Measurements from ENCODE around the gene MITF. TPM values are rescaled to one million over a fixed set of nuclear protein-coding genes. Genes with fewer than 3 reads are reported as not detected.

The MITF gene
- total RNA-seq, 1 donor, result 30.2 TPM

DNA sequence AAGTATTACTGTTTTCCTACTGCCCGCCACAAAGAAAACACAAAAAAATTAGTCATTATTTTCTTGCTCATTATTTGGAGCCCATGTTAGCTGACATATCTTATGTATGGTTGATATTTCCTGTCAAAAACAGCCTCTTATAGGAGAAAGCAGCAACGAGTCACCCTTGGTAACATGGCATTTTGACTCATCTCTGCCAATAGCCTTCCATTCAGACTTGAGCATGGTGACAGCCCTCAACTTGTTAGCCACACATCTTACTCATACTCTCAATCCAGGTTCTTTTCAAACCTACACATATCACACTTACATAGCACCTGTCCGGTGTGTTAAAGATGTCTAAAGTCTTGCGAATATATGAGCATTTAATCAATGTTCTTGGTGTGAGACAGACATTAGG lies 150.8 kb downstream of the MITF start:
- no peak for DNase-seq (ENCODE audit: low read depth)
- TF ChIP-seq, protein P1, sequence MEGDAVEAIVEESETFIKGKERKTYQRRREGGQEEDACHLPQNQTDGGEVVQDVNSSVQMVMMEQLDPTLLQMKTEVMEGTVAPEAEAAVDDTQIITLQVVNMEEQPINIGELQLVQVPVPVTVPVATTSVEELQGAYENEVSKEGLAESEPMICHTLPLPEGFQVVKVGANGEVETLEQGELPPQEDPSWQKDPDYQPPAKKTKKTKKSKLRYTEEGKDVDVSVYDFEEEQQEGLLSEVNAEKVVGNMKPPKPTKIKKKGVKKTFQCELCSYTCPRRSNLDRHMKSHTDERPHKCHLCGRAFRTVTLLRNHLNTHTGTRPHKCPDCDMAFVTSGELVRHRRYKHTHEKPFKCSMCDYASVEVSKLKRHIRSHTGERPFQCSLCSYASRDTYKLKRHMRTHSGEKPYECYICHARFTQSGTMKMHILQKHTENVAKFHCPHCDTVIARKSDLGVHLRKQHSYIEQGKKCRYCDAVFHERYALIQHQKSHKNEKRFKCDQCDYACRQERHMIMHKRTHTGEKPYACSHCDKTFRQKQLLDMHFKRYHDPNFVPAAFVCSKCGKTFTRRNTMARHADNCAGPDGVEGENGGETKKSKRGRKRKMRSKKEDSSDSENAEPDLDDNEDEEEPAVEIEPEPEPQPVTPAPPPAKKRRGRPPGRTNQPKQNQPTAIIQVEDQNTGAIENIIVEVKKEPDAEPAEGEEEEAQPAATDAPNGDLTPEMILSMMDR (IDR thresholded peaks at IDR 0.05; ENCODE audit: insufficient read depth, low read depth, low read length), result no peak
- no peak overlapping the region for H3K4me3 ChIP-seq (ENCODE audit: low read depth, low read length)

- TF ChIP-seq, protein P1 (IDR thresholded peaks at IDR 0.05; ENCODE audit: insufficient read depth, low read depth, low read length), result no peak
- DNase-seq (ENCODE audit: low read depth), result peak; percentile 8
- H3K4me3 ChIP-seq (ENCODE audit: low read depth, low read length), result no peak overlapping the region
These were observed 151.4 kb downstream of the MITF start for GRCh38 chr3:69890691-69891090.

DNA sequence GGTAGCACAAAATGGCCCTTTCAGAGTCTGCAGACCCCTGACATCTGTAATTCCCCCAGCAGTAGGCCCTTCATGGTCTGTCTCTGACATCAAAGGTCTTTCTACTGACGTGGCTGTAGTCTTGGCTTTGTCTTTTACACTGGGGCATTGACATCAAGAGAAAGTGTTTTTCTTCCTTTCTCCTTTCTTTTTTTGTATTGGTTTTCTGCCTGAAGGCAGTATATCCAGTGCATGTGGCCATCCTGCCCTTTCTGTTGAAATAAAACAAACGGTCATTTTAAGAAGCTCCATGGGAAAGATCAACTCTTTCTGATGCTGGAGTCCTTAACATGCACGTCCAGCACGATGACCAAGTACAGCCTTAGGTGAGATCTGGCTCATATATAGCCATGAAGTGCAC lies 153.4 kb downstream of the MITF start:
- DNase-seq (ENCODE audit: low read depth), result no peak
- no peak overlapping the region for H3K4me3 ChIP-seq (ENCODE audit: low read depth, low read length)
- TF ChIP-seq, protein P1 (IDR thresholded peaks at IDR 0.05; ENCODE audit: insufficient read depth, low read depth, low read length), result no peak

DNA sequence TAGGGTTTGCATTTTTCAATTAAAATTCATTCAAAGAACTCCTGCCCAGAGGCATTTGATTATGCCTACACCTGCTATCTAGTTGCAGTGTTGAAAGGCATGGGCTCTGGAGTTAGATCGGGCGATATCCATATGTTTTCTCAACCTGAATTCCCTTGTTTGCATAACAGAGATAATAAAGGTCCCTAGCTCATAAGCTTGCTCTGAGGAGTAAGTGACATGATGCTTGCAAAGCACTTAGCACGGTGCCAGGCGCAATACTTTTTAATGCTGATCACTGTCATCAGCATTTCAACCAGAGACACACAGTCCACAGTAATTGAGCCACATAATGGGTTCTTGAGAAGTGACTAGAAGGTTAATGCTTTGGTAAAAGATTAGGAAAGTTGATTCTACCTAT lies 154.0 kb downstream of the MITF start:
- TF ChIP-seq, protein P1 (IDR thresholded peaks at IDR 0.05; ENCODE audit: insufficient read depth, low read depth, low read length), result no peak
- no peak for DNase-seq (ENCODE audit: low read depth)
- no peak overlapping the region for H3K4me3 ChIP-seq (ENCODE audit: low read depth, low read length)

DNA sequence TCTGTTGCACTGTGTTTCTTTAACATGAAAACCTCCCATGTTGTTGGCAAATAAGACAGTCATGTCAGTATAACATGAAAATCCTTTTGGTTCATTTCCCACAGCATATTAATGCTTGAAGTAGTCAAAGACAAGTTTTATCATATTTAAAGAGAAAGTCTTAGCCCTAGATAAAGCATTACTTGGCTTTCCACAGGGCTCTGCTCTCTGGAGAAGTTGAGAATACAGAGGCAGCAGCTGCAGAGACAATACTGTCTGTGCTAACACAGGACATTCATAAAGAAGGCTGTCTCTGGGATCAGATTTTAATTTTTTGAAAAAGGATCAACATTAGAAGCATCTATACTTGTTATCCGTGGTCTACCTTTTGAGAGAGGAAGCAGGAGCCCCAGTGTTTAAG lies 156.8 kb downstream of the MITF start:
- TF ChIP-seq, protein P1 (IDR thresholded peaks at IDR 0.05; ENCODE audit: insufficient read depth, low read depth, low read length), result no peak
- no peak overlapping the region for H3K4me3 ChIP-seq (ENCODE audit: low read depth, low read length)
- no peak for DNase-seq (ENCODE audit: low read depth)

DNA sequence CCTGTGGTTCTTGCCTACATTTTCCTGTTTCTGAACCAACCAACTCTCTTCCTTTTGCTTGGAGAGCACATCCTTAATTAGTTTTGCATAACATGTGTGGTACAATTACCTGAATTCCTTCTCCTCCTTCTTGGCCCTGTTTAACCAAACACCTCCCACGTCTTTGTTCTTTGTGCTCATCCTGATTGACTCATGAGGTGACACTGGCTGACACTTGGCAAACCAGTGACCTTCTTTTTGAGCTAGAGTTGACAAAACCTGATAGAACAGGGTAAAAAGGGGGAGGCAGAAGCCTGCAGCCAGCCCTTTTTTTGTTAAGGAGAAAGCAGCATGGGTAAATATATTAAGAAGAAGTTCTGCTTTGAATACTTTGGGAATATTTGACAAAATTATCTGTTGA lies 161.1 kb downstream of the MITF start:
- DNase-seq (ENCODE audit: low read depth), result no peak
- no peak overlapping the region for H3K4me3 ChIP-seq (ENCODE audit: low read depth, low read length)
- TF ChIP-seq, protein P1 (IDR thresholded peaks at IDR 0.05; ENCODE audit: insufficient read depth, low read depth, low read length), result no peak

DNA sequence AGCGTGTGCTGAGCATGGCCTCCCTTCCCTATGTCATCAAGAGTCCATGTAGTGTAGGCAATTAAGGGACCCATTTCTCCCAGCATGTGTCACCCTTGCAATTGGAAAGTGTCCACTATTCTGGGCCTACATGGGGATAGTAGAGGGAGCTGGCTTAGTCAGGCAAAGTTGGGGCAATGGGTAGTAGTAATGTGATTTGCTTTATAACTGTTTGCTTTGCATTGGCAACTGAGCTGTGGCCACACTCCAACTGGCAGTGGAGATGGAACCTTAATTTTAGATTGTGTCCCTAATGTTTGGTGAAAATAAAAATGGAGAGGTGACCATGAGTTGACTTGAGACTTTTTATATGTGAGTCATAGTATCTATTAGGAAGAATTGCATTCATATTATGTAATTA lies 162.5 kb downstream of the MITF start:
- no peak overlapping the region for H3K4me3 ChIP-seq (ENCODE audit: low read depth, low read length)
- no peak for DNase-seq (ENCODE audit: low read depth)
- TF ChIP-seq, protein P1 (IDR thresholded peaks at IDR 0.05; ENCODE audit: insufficient read depth, low read depth, low read length), result no peak

All from fibroblast of villous mesenchyme (primary cell).